Panc1 (cell line): Measurements from ENCODE around the gene POLR3B. TPM values are rescaled to one million over a fixed set of nuclear protein-coding genes. Genes with fewer than 3 reads are reported as not detected.

Experiments used
- ATAC-seq: fragments of 200-7000 bp; cut with Tn5 transposase; 2 replicates; pipeline ENCODE4 v1.9.1; 2020; ENCODE audit warnings: mild to moderate bottlenecking, moderate library complexity
- BruUV-seq: library from RNA; stranded (reverse); fragments of 400-500 nt; replicated peaks from 2 replicates; lab custom pipeline; 2021; lab: Mats Ljungman, UMichigan
- CTCF ChIA-PET: fragments of 300-600 bp; sonication (Branson Sonifier 250); formaldehyde crosslinking; loops from one replicate; lab custom pipeline; 2022; ENCODE audit warnings: antibody characterized with exemption; lab: Charles Lee
- POLR2A ChIA-PET: fragments of 300-600 bp; sonication (Branson Sonifier 250); formaldehyde crosslinking; loops from one replicate; lab custom pipeline; 2022; ENCODE audit warnings: antibody characterized with exemption; lab: Charles Lee
- DNase-seq: peaks from one replicate; pipeline ENCODE4 v3.0.0-alpha.2; 2010; ENCODE audit warnings: low read depth, low spot score
- H3K27ac ChIP-seq: 2 replicates; pipeline ENCODE4 v1.5.1; 2011; ENCODE audit warnings: mild to moderate bottlenecking, low read length, inconsistent platforms
- H3K27me3 ChIP-seq: fragments of 200-500 bp; sonication (Bioruptor generic); 2 replicates; pipeline ENCODE4 v1.6.0; 2014; ENCODE audit warnings: low read length, inconsistent platforms; ENCODE audit not compliant: control insufficient read depth, insufficient read depth
- H3K36me3 ChIP-seq: fragments of 200-500 bp; sonication (Bioruptor generic); 2 replicates; pipeline ENCODE4 v1.5.1; 2014; ENCODE audit warnings: inconsistent platforms, mild to moderate bottlenecking, low read length, moderate library complexity; ENCODE audit not compliant: control insufficient read depth, insufficient read depth
- H3K4me1 ChIP-seq: 2 replicates; pipeline ENCODE4 v1.5.1; 2011; ENCODE audit warnings: inconsistent platforms, mild to moderate bottlenecking, low read length, moderate library complexity; ENCODE audit not compliant: control insufficient read depth, insufficient read depth
- H3K4me3 ChIP-seq, 2 experiments: 2 replicates each; pipeline ENCODE4 v1.5.1; 2011 to 2012; ENCODE audit warnings: low read depth in 2 of 2, low read length in 2 of 2, mild to moderate bottlenecking in 2 of 2, inconsistent platforms in 1 of 2, moderate library complexity in 1 of 2
- H3K9me3 ChIP-seq: fragments of 200-500 bp; sonication (Bioruptor generic); 2 replicates; pipeline ENCODE4 v1.5.1; 2014; ENCODE audit warnings: low read depth, mild to moderate bottlenecking, inconsistent platforms, low read length, moderate library complexity; ENCODE audit not compliant: control insufficient read depth, insufficient read depth
- POLR2AphosphoS5 ChIP-seq: IDR thresholded peaks from 2 replicates; pipeline ENCODE4 v1.6.1; 2012; ENCODE audit warnings: mild to moderate bottlenecking, low read depth, low read length, moderate library complexity
- SIN3A ChIP-seq: IDR thresholded peaks from 2 replicates; pipeline ENCODE4 v1.6.1; 2012; ENCODE audit warnings: low read depth, mild to moderate bottlenecking, low read length, moderate library complexity, borderline replicate concordance; ENCODE audit not compliant: insufficient read depth
- TCF7L2 ChIP-seq: IDR thresholded peaks from 2 replicates; pipeline ENCODE4 v1.6.1; 2011; ENCODE audit warnings: mild to moderate bottlenecking, low read depth, low read length, inconsistent platforms
- in situ Hi-C: cut with HindIII; loops from 2 replicates; pipeline ENCODE4 v1.10.0; 2016; ENCODE audit warnings: low sequenced_read_pairs, low pct_unique_long_range_greater_than_20kb
- intact Hi-C: fragments of 100-400 bp; cut with micrococcal nuclease; formaldehyde crosslinking; loops from one replicate; pipeline ENCODE4 v1.10.0; 2022; ENCODE audit not compliant: unreplicated experiment
- total RNA-seq: library from RNA; stranded (reverse); gene quantifications from one replicate; pipeline ENCODE4 v1.2.1, GENCODE V29; 2021; ENCODE audit not compliant: unreplicated experiment
- TF ChIP-seq, protein P1 (sequence below), 2 experiments: IDR thresholded peaks; 2 replicates each; pipeline ENCODE4 v1.6.1; 2011 to 2012; ENCODE audit warnings: low read depth in 2 of 2, control low read depth in 1 of 2, low read length in 1 of 2, mild to moderate bottlenecking in 1 of 2, moderate library complexity in 1 of 2; ENCODE audit not compliant: insufficient read depth in 1 of 2
- TF ChIP-seq, protein P2 (sequence below): fragments of 450-650 bp; IDR thresholded peaks from 2 replicates; pipeline ENCODE4 v1.5.1; 2017; ENCODE audit warnings: mild to moderate bottlenecking

The POLR3B gene
- total RNA-seq, 1 experiment from 2014 or later = 8.2 TPM

- BruUV-seq = no TSS peak
- Histone ChIP-seq H3K27ac (no peak overlapping the region), H3K27me3 (no peaks in the 10 kb centered on the region), H3K9me3 (no peaks in the 10 kb centered on the region), H3K4me3 (no peak overlapping the region), H3K36me3 (no peaks in the 10 kb centered on the region), H3K4me1 (no peaks in the 10 kb centered on the region)
- no peak for DNase-seq
- ChIA-PET CTCF (no interaction called here), POLR2A (interaction anchor here (0.6 kb wide), 1 partner anchor 719 kb away, joined by 3 read pairs; no protein-coding TSS in a partner anchor)
- TF ChIP-seq, protein P1, sequence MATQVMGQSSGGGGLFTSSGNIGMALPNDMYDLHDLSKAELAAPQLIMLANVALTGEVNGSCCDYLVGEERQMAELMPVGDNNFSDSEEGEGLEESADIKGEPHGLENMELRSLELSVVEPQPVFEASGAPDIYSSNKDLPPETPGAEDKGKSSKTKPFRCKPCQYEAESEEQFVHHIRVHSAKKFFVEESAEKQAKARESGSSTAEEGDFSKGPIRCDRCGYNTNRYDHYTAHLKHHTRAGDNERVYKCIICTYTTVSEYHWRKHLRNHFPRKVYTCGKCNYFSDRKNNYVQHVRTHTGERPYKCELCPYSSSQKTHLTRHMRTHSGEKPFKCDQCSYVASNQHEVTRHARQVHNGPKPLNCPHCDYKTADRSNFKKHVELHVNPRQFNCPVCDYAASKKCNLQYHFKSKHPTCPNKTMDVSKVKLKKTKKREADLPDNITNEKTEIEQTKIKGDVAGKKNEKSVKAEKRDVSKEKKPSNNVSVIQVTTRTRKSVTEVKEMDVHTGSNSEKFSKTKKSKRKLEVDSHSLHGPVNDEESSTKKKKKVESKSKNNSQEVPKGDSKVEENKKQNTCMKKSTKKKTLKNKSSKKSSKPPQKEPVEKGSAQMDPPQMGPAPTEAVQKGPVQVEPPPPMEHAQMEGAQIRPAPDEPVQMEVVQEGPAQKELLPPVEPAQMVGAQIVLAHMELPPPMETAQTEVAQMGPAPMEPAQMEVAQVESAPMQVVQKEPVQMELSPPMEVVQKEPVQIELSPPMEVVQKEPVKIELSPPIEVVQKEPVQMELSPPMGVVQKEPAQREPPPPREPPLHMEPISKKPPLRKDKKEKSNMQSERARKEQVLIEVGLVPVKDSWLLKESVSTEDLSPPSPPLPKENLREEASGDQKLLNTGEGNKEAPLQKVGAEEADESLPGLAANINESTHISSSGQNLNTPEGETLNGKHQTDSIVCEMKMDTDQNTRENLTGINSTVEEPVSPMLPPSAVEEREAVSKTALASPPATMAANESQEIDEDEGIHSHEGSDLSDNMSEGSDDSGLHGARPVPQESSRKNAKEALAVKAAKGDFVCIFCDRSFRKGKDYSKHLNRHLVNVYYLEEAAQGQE (IDR thresholded peaks at IDR 0.05; ENCODE audit: insufficient read depth in 1 of 2, low read depth in 2 of 2, low read length in 1 of 2) = no peak
- TF ChIP-seq, protein P2, sequence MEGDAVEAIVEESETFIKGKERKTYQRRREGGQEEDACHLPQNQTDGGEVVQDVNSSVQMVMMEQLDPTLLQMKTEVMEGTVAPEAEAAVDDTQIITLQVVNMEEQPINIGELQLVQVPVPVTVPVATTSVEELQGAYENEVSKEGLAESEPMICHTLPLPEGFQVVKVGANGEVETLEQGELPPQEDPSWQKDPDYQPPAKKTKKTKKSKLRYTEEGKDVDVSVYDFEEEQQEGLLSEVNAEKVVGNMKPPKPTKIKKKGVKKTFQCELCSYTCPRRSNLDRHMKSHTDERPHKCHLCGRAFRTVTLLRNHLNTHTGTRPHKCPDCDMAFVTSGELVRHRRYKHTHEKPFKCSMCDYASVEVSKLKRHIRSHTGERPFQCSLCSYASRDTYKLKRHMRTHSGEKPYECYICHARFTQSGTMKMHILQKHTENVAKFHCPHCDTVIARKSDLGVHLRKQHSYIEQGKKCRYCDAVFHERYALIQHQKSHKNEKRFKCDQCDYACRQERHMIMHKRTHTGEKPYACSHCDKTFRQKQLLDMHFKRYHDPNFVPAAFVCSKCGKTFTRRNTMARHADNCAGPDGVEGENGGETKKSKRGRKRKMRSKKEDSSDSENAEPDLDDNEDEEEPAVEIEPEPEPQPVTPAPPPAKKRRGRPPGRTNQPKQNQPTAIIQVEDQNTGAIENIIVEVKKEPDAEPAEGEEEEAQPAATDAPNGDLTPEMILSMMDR = no peak
- TF ChIP-seq POLR2AphosphoS5 (no peak), SIN3A (no peak), TCF7L2 (no peak)
- no peak for ATAC-seq
- intact Hi-C loops (no loop called here), in situ Hi-C loops (no loop called here)
These were observed 12.2 kb downstream of the POLR3B start for GRCh38 chr12:106369624-106370346.

- DNase-seq (no peak), ATAC-seq (no peak)
- peaks cover 2% of the 10 kb centered on the region; the same call in 1 of the 2 replicates for H3K36me3 ChIP-seq
- no peaks in the 10 kb centered on the region for H3K4me1 ChIP-seq
- no peaks in the 10 kb centered on the region; the same call in 1 of the 2 replicates for H3K9me3 ChIP-seq
- TF ChIP-seq SIN3A = no peak
- TF ChIP-seq POLR2AphosphoS5 = no peak
- TF ChIP-seq, protein P1 (IDR thresholded peaks at IDR 0.05; ENCODE audit: insufficient read depth in 1 of 2, low read depth in 2 of 2, low read length in 1 of 2) = no peak
- TF ChIP-seq TCF7L2 = no peak
- TF ChIP-seq, protein P2 = no peak
- POLR2A ChIA-PET = no interaction called here
- no peak overlapping the region for H3K4me3 ChIP-seq
- H3K27me3 ChIP-seq = no peaks in the 10 kb centered on the region
- no TSS peak for BruUV-seq
- H3K27ac ChIP-seq = no peak overlapping the region
- CTCF ChIA-PET = no interaction called here
- intact Hi-C loops (no loop called here), in situ Hi-C loops (no loop called here)
These were observed 21.2 kb downstream of the POLR3B start for GRCh38 chr12:106378788-106379187.
